Measurements from ENCODE around the gene TERT.

- no peak for TF ChIP-seq EP300 (IDR thresholded peaks at IDR 0.05)
- TF ChIP-seq, protein P1, sequence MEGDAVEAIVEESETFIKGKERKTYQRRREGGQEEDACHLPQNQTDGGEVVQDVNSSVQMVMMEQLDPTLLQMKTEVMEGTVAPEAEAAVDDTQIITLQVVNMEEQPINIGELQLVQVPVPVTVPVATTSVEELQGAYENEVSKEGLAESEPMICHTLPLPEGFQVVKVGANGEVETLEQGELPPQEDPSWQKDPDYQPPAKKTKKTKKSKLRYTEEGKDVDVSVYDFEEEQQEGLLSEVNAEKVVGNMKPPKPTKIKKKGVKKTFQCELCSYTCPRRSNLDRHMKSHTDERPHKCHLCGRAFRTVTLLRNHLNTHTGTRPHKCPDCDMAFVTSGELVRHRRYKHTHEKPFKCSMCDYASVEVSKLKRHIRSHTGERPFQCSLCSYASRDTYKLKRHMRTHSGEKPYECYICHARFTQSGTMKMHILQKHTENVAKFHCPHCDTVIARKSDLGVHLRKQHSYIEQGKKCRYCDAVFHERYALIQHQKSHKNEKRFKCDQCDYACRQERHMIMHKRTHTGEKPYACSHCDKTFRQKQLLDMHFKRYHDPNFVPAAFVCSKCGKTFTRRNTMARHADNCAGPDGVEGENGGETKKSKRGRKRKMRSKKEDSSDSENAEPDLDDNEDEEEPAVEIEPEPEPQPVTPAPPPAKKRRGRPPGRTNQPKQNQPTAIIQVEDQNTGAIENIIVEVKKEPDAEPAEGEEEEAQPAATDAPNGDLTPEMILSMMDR (IDR thresholded peaks at IDR 0.05) = no peak
- TF ChIP-seq POLR2AphosphoS5 (IDR thresholded peaks at IDR 0.05) = no peak
Observed at GRCh38 chr5:1212271-1212670, 82.6 kb downstream of the TERT start.

All from sigmoid colon (tissue), 4 donors.